ENCODE data around the gene UQCC3.
"Not testable (repeated sequence)": the region's sequence is repeated elsewhere in the genome, so short reads cannot be mapped to it uniquely, and the experiment has no call there.

The UQCC3 gene

GRCh38 chr11:62703921-62704320 lies 32.4 kb downstream of the UQCC3 start:
- DNase-seq (ENCODE audit: low read depth in 2 of 2), result not testable (repeated sequence)

- DNase-seq (ENCODE audit: low read depth in 2 of 2), result no peak
Measured at GRCh38 chr11:62705413-62705812, 33.9 kb downstream of the UQCC3 start.

- peak; percentile 88 to 94 for DNase-seq (ENCODE audit: low read depth in 2 of 2)
Measured at GRCh38 chr11:62705880-62706849, 34.7 kb downstream of the UQCC3 start.

- DNase-seq (ENCODE audit: low read depth in 2 of 2), result no peak
Measured at GRCh38 chr11:62706850-62707247, 35.4 kb downstream of the UQCC3 start.

- DNase-seq (ENCODE audit: low read depth in 2 of 2), result no peak
Measured at GRCh38 chr11:62707277-62707861, 35.9 kb downstream of the UQCC3 start, which contains the start of the genes BSCL2 and GNG3. Gene BSCL2, minus strand, starts transcription at chr11:62707424. Its CDS starts 229 bp downstream, at chr11:62707195. Gene GNG3, plus strand, starts transcription at chr11:62707676. Its CDS starts 620 bp downstream, at chr11:62708296.

GRCh38 chr11:62708392-62708791 lies 36.9 kb downstream of the UQCC3 start:
- DNase-seq (ENCODE audit: low read depth in 2 of 2), result no peak

GRCh38 chr11:62708793-62709192 lies 37.3 kb downstream of the UQCC3 start:
- no peak for DNase-seq (ENCODE audit: low read depth in 2 of 2)

GRCh38 chr11:62709247-62710000 lies 38.0 kb downstream of the UQCC3 start:
- peak; percentile 92 to 93 for DNase-seq (ENCODE audit: low read depth in 2 of 2)

- DNase-seq (ENCODE audit: low read depth in 2 of 2), result no peak
Measured at GRCh38 chr11:62710001-62710345, 38.5 kb downstream of the UQCC3 start.

- DNase-seq (ENCODE audit: low read depth in 2 of 2), result no peak
Measured at GRCh38 chr11:62712276-62712812, 40.9 kb downstream of the UQCC3 start.

- DNase-seq (ENCODE audit: low read depth in 2 of 2), result no peak
Measured at GRCh38 chr11:62712861-62713260, 41.4 kb downstream of the UQCC3 start.

GRCh38 chr11:62713343-62713742 lies 41.9 kb downstream of the UQCC3 start:
- no peak for DNase-seq (ENCODE audit: low read depth in 2 of 2)

GRCh38 chr11:62715150-62716130 lies 44.0 kb downstream of the UQCC3 start:
- no peak for DNase-seq (ENCODE audit: low read depth in 2 of 2)

GRCh38 chr11:62716206-62716605 lies 44.7 kb downstream of the UQCC3 start:
- no peak for DNase-seq (ENCODE audit: low read depth in 2 of 2)

GRCh38 chr11:62716816-62717215 lies 45.3 kb downstream of the UQCC3 start:
- DNase-seq (ENCODE audit: low read depth in 2 of 2), result no peak

GRCh38 chr11:62719302-62719978 lies 48.0 kb downstream of the UQCC3 start:
- no peak for DNase-seq (ENCODE audit: low read depth in 2 of 2)

GRCh38 chr11:62721994-62722393 lies 50.5 kb downstream of the UQCC3 start:
- no peak for DNase-seq (ENCODE audit: low read depth in 2 of 2)
